Psoas muscle (tissue), 8 donors: ENCODE results near the gene GLTPD2. TPM values are rescaled to one million over a fixed set of nuclear protein-coding genes. Genes with fewer than 3 reads are reported as not detected.
A peak's percentile ranks its signal among the peaks of the same experiment; 100 is the strongest.

Experiments used
- ATAC-seq, 4 donors: fragments of 200-7000 bp; cut with Tn5 transposase; one replicate each; pipeline ENCODE4 v1.9.1; 2020; ENCODE audit warnings: moderate library complexity in 3 of 4, mild to moderate bottlenecking in 2 of 4
- DNase-seq, 2 donors: peaks; one replicate each; pipeline ENCODE4 v3.0.0-alpha.2; 2020
- H3K27ac ChIP-seq: fragments of 200-600 bp; one replicate; pipeline ENCODE4 v1.8.0; 2022
- H3K27me3 ChIP-seq, 3 donors: fragments of 200-600 bp in 1 of 3; one replicate each; pipeline versions ENCODE4 v1.6.1 to v1.8.0; 2013 to 2022; ENCODE audit warnings: low read length in 2 of 3, mild to moderate bottlenecking in 2 of 3, moderate library complexity in 1 of 3; ENCODE audit not compliant: insufficient read depth in 3 of 3
- H3K36me3 ChIP-seq, 2 donors: fragments of 200-600 bp in 1 of 2; one replicate each; pipeline versions ENCODE4 v1.6.1 to v1.8.0; 2013 to 2022; ENCODE audit warnings: low read depth in 1 of 2, mild to moderate bottlenecking in 1 of 2, moderate library complexity in 1 of 2; ENCODE audit not compliant: insufficient read depth in 1 of 2
- H3K4me1 ChIP-seq: fragments of 200-600 bp; one replicate; pipeline ENCODE4 v1.8.0; 2022
- H3K4me3 ChIP-seq: fragments of 200-600 bp; one replicate; pipeline ENCODE4 v1.8.0; 2022; ENCODE audit warnings: mild to moderate bottlenecking
- H3K9me3 ChIP-seq: fragments of 200-600 bp; one replicate; pipeline ENCODE4 v1.8.0; 2022
- CTCF ChIP-seq: fragments of 200-600 bp; IDR thresholded peaks from one replicate; pipeline ENCODE4 v1.8.0; 2022; ENCODE audit warnings: antibody characterized with exemption
- WGBS, 3 donors: extraction: QIAGEN DNeasy Blood & Tissue Kit; methylation state at CpG; one replicate each; pipeline versions ENCODE4 v1.1.6 to v1.1.7; 2013; 5-methylcytosine and 5-hydroxymethylcytosine counted together
- intact Hi-C, 2 donors: fragments of 100-400 bp; cut with DNase I; formaldehyde crosslinking; loops; one replicate each; pipeline versions ENCODE4 v1.11.0 to v1.14.2; 2022
- polyA plus RNA-seq, 3 donors: library from polyadenylated mRNA; stranded (reverse); fragments of 200-250 nt; gene quantifications; one replicate each; pipeline ENCODE4 v1.2.3, GENCODE V29; 2013
- total RNA-seq, 4 donors: library from RNA; stranded (reverse); fragmentation: NEBNext Ultra II Directional in 2 of 4; extraction: Animal tissue kit (Norgen Biotek cat#: 25700) in 2 of 4; gene quantifications; one replicate each; pipeline versions ENCODE4 v1.2.1 to v1.2.4, GENCODE V29; 2021 to 2023
- donor health status: healthy with polysubstance abuse.
- donor health status: DM: no; HTN: no; CAD: no; lungs with moderate emphysema.
- donor health status: Bipolar disorder and iron deficiency.
- donor health status: healthy.
- donor health status: DM: yes; HTN: yes; CAD: no.
- donor health status: DM: no; HTN: no; CAD: no.
- donor health status: DM: no; HTN: no; CAD: no.
- donor health status: DM: yes; HTN: yes; CAD: no.

GLTPD2 gene
- total and polyA plus RNA-seq, 7 donors, result not detected

GRCh38 chr17:4789701-4789950 is 862 bp downstream of the GLTPD2 start:
- no peaks in the 10 kb centered on the region for H3K9me3 ChIP-seq
- TF ChIP-seq CTCF, result no peak
- WGBS, 3 donors, result 0 to 3% (median 2%) methylated on average over 5 to 25 of the region's 25 CpGs
- DNase-seq (no peak), ATAC-seq (no peak)
- peaks cover 26% of the 10 kb centered on the region for H3K4me1 ChIP-seq
- H3K36me3 ChIP-seq, result no peaks in the 10 kb centered on the region
- H3K27ac ChIP-seq, result peak overlapping the region; percentile 90
- H3K27me3 ChIP-seq, result peaks cover 0 to 18% (median 2%) of the 10 kb centered on the region in 3 donors
- peak overlapping the region; percentile 82 for H3K4me3 ChIP-seq
- intact Hi-C loops, result no loop called here

- peaks cover 0 to 12% (median 2%) of the 10 kb centered on the region in 3 donors for H3K27me3 ChIP-seq
- H3K9me3 ChIP-seq, result no peaks in the 10 kb centered on the region
- peak overlapping the region; percentile 82 for H3K4me3 ChIP-seq
- WGBS, 3 donors, result 0% methylated on average over 75 to 91 of the region's 91 CpGs
- DNase-seq (peak; percentile 86 to 93), ATAC-seq (peak; percentile 91 to 92 (median 92))
- peak; percentile 68 for TF ChIP-seq CTCF
- intact Hi-C loops, result no loop called here
- peaks cover 26% of the 10 kb centered on the region for H3K4me1 ChIP-seq
- peak overlapping the region; percentile 90 for H3K27ac ChIP-seq
- no peaks in the 10 kb centered on the region for H3K36me3 ChIP-seq
These were observed 1.4 kb downstream of the GLTPD2 start for GRCh38 chr17:4789951-4790704.

GRCh38 chr17:4790705-4791088 is 1.9 kb downstream of the GLTPD2 start:
- no peaks in the 10 kb centered on the region for H3K36me3 ChIP-seq
- peaks cover 0 to 7% (median 2%) of the 10 kb centered on the region in 3 donors for H3K27me3 ChIP-seq
- peak overlapping the region; percentile 82 for H3K4me3 ChIP-seq
- ATAC-seq (no peak), DNase-seq (peak in 1 of 2 donors; percentile 8)
- H3K9me3 ChIP-seq, result no peaks in the 10 kb centered on the region
- no peak for TF ChIP-seq CTCF
- H3K4me1 ChIP-seq, result peaks cover 24% of the 10 kb centered on the region
- H3K27ac ChIP-seq, result peak overlapping the region; percentile 90
- intact Hi-C loops, result no loop called here
- WGBS, 3 donors, result 28 to 38% (median 37%) methylated on average over 7 of the region's 7 CpGs

- H3K27ac ChIP-seq, result no peak overlapping the region
- ATAC-seq (no peak), DNase-seq (no peak)
- no peak overlapping the region for H3K4me3 ChIP-seq
- no peaks in the 10 kb centered on the region for H3K27me3 ChIP-seq
- no peak for TF ChIP-seq CTCF
- 97 to 99% (median 97%) methylated on average over 1 of the region's 1 CpG for WGBS, 3 donors
- H3K9me3 ChIP-seq, result no peaks in the 10 kb centered on the region
- H3K36me3 ChIP-seq, result peaks cover 10 to 24% of the 10 kb centered on the region in 2 donors
- H3K4me1 ChIP-seq, result peaks cover 11% of the 10 kb centered on the region
- intact Hi-C loops, result loop anchor here in 1 of 2 donors (5.0 kb wide), 1 partner anchor 42 kb away; no protein-coding TSS in a partner anchor
These were observed 6.4 kb downstream of the GLTPD2 start for GRCh38 chr17:4795168-4795567.

GRCh38 chr17:4796552-4796920 is 7.8 kb downstream of the GLTPD2 start:
- Histone ChIP-seq H3K27ac (peak overlapping the region; percentile 79), H3K4me3 (peak overlapping the region; percentile 84), H3K4me1 (peaks cover 7% of the 10 kb centered on the region), H3K9me3 (no peaks in the 10 kb centered on the region), H3K36me3 (peaks cover 10 to 24% of the 10 kb centered on the region in 2 donors), H3K27me3 (no peaks in the 10 kb centered on the region)
- intact Hi-C loops, result loop anchor here in 1 of 2 donors (5.0 kb wide), 1 partner anchor 41 kb away; no protein-coding TSS in a partner anchor
- TF ChIP-seq CTCF, result no peak
- ATAC-seq (peak in 3 of 4 donors; percentile 59 to 76 (median 63)), DNase-seq (peak in 1 of 2 donors; percentile 37)
- 1 to 2% (median 2%) methylated on average over 7 of the region's 7 CpGs for WGBS, 3 donors
